Right lobe of liver (tissue), 6 donors: ENCODE data around the gene ZSWIM2. TPM values are rescaled to one million over a fixed set of nuclear protein-coding genes. Genes with fewer than 3 reads are reported as not detected.

Experiments
- ATAC-seq, 4 donors: fragments of 200-7000 bp; cut with Tn5 transposase; one replicate each; pipeline ENCODE4 v1.9.1; 2020; ENCODE audit warnings: mild to moderate bottlenecking in 4 of 4, moderate library complexity in 4 of 4
- DNase-seq, 3 donors: peaks; one replicate each; pipeline ENCODE4 v3.0.0-alpha.2; 2020
- H3K27ac ChIP-seq, 3 donors: fragments of 200-600 bp; one replicate each; pipeline ENCODE4 v1.8.0; 2022
- H3K27me3 ChIP-seq, 2 donors: fragments of 200-600 bp; one replicate each; pipeline ENCODE4 v1.8.0; 2022
- H3K36me3 ChIP-seq, 4 donors: fragments of 200-600 bp; sonication (generic) in 1 of 4; one replicate each; pipeline versions ENCODE4 v1.5.1 to v1.8.0; 2017 to 2022; ENCODE audit warnings: control low read depth in 1 of 4
- H3K4me1 ChIP-seq, 4 donors: fragments of 200-600 bp; sonication (generic) in 1 of 4; one replicate each; pipeline versions ENCODE4 v1.5.1 to v1.8.0; 2017 to 2022; ENCODE audit warnings: control low read depth in 1 of 4
- H3K4me3 ChIP-seq, 3 donors: fragments of 200-600 bp; one replicate each; pipeline ENCODE4 v1.8.0; 2022
- H3K9me3 ChIP-seq, 4 donors: fragments of 200-600 bp; sonication (generic) in 1 of 4; one replicate each; pipeline versions ENCODE4 v1.5.1 to v1.8.0; 2017 to 2022; ENCODE audit warnings: control low read depth in 1 of 4
- POLR2A ChIP-seq: fragments of 450-650 bp; IDR thresholded peaks from one replicate; pipeline ENCODE4 v1.6.1; 2017; ENCODE audit warnings: antibody characterized with exemption, mild to moderate bottlenecking
- WGBS: methylation state at CpG from one replicate; pipeline ENCODE4 v1.1.6; 2018; ENCODE audit warnings: low coverage, low lambda C conversion rate; ENCODE audit not compliant: insufficient coverage; ENCODE audit errors: missing lambda C conversion rate; 5-methylcytosine and 5-hydroxymethylcytosine counted together
- intact Hi-C, 2 donors: fragments of 100-400 bp; cut with DNase I; formaldehyde crosslinking; loops; one replicate each; pipeline versions ENCODE4 v1.11.2 to v1.14.1; 2022
- total RNA-seq, 6 experiments: library from RNA; depleted of rRNA in 2 of 6; stranded (reverse); fragments of >200 nt in 2 of 6; fragmentation: NEBNext Ultra II Directional in 3 of 6; extraction: Animal tissue kit (Norgen Biotek cat#: 25700) in 3 of 6; gene quantifications; one replicate each; pipeline versions ENCODE4 v1.1.0 to v1.2.4, GENCODE V29; 2016 to 2023
- TF ChIP-seq, protein P1 (sequence below), 4 donors: fragments of 200-600 bp in 3 of 4; fragments of 450-650 bp in 1 of 4; IDR thresholded peaks; one replicate each; pipeline versions ENCODE4 v1.5.1 to v1.8.0; 2016 to 2022; ENCODE audit warnings: antibody characterized with exemption in 4 of 4, mild to moderate bottlenecking in 2 of 4
- donor health status: DM: no; HTN: yes; CAD: no.
- donor health status: DM: no; HTN: no; CAD: no.
- donor health status: DM: no; HTN: no; CAD: no.
- donor health status: DM: no; HTN: yes; CAD: no.
- donor health status: DM: no; HTN: yes; CAD: no.

The ZSWIM2 gene
- total RNA-seq, 6 experiments from 2014 or later: not detected

DNA sequence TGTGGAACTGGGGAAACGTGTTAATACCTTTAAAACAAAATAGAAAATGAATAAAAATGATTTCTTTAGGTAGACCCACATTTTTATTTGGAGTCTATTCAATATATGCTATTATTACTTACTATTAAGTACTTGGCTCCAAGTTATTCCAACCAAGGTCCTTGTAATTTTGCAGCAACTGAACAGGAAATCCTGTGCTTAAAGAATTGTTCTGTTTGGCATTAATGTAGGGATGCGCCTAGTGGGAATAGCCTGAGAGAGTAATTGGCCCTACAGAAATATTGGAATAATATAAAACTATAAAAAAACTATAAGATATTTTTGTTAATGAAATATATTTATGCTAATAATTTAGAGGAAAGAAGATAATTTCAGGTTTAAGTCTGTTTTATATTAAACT, 22.9 kb upstream of the ZSWIM2 start:
- TF ChIP-seq, protein P1, sequence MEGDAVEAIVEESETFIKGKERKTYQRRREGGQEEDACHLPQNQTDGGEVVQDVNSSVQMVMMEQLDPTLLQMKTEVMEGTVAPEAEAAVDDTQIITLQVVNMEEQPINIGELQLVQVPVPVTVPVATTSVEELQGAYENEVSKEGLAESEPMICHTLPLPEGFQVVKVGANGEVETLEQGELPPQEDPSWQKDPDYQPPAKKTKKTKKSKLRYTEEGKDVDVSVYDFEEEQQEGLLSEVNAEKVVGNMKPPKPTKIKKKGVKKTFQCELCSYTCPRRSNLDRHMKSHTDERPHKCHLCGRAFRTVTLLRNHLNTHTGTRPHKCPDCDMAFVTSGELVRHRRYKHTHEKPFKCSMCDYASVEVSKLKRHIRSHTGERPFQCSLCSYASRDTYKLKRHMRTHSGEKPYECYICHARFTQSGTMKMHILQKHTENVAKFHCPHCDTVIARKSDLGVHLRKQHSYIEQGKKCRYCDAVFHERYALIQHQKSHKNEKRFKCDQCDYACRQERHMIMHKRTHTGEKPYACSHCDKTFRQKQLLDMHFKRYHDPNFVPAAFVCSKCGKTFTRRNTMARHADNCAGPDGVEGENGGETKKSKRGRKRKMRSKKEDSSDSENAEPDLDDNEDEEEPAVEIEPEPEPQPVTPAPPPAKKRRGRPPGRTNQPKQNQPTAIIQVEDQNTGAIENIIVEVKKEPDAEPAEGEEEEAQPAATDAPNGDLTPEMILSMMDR (IDR thresholded peaks at IDR 0.05): no peak
- no peak for TF ChIP-seq POLR2A
- Histone ChIP-seq H3K4me3 (no peak overlapping the region), H3K27ac (no peak overlapping the region), H3K4me1 (no peaks in the 10 kb centered on the region), H3K9me3 (no peaks in the 10 kb centered on the region), H3K36me3 (no peaks in the 10 kb centered on the region), H3K27me3 (no peaks in the 10 kb centered on the region)
- no peak for DNase-seq
- no peak for ATAC-seq
- intact Hi-C loops: no loop called here
- 40% methylated on average over 2 of the region's 2 CpGs for WGBS

DNA sequence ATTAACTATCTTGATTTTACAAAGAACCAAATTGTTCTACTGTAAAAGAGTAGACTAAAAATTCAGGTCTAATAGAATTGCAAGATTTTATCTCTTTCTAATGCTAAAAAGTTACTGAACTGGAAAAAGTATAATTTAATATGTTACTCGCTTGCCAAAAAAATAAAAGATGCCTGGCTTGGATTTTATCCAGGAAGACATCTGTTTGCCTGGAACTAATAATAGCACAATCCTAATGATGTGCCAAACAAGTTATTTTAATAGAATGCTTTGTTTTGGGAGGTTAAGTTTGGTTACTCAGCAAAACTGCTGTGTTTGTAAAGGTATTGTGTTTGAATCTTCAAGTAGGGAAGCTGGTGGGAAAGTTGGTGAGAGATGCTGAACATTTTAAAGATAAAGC, 19.4 kb upstream of the ZSWIM2 start:
- WGBS: 41% methylated on average over 1 of the region's 1 CpG
- no peaks in the 10 kb centered on the region for H3K36me3 ChIP-seq
- DNase-seq (no peak), ATAC-seq (no peak)
- no peak overlapping the region for H3K4me3 ChIP-seq
- no peak for TF ChIP-seq POLR2A
- TF ChIP-seq, protein P1 (IDR thresholded peaks at IDR 0.05): no peak
- no peaks in the 10 kb centered on the region for H3K27me3 ChIP-seq
- H3K9me3 ChIP-seq: no peaks in the 10 kb centered on the region
- H3K27ac ChIP-seq: no peak overlapping the region
- no peaks in the 10 kb centered on the region for H3K4me1 ChIP-seq
- intact Hi-C loops: loop anchor here in 1 of 2 donors (10.0 kb wide), 1 partner anchor 586 kb away; no protein-coding TSS in a partner anchor

DNA sequence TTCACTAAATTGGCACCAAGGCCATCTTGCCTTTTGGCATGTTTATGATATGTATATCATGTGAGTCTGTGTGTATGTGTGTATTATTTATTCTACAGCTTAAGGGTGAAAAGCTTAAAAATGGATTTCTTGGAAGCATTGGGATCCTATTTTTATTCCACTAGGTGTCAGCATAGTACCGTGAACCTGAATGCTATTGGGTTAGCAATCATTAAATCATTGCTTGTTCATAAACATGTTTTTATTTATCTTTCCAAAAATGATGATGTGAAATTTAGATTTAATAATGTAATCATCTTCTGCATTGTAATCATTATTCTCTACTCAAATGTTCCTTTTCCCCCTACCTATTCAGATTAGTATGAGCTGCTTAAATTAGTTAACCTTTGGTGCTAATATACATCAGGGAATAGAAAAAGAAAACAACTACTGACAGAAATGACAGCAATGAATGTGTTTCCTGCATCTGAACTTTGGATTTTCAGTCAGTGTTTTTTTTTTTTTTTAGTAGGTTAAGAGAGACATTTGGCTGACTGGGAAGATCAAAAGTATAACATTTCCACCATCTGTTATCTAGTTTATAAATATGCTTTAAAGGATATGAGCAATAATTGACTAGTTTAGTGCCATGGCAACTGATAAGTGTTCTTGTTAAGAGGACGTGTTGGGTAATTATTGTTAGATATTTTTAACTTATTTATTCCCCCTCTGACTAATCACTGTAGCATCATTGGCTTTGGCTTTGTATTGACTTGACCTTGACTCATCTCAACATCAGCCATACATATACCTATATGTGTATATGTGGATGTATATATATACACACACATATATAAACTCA, 14.1 kb upstream of the ZSWIM2 start:
- ATAC-seq: peak; percentile 58 to 70 (median 62)
- Histone ChIP-seq H3K4me1 (no peaks in the 10 kb centered on the region), H3K36me3 (no peaks in the 10 kb centered on the region), H3K27me3 (no peaks in the 10 kb centered on the region), H3K4me3 (no peak overlapping the region), H3K9me3 (no peaks in the 10 kb centered on the region), H3K27ac (no peak overlapping the region)
- WGBS: 0% methylated on average over 2 of the region's 2 CpGs
- no peak for TF ChIP-seq POLR2A
- TF ChIP-seq, protein P1 (IDR thresholded peaks at IDR 0.05): peak; percentile 61 to 77 (median 74)
- intact Hi-C loops: loop anchor here in 1 of 2 donors (10.0 kb wide), 1 partner anchor 592 kb away; no protein-coding TSS in a partner anchor
- DNase-seq: no peak

DNA sequence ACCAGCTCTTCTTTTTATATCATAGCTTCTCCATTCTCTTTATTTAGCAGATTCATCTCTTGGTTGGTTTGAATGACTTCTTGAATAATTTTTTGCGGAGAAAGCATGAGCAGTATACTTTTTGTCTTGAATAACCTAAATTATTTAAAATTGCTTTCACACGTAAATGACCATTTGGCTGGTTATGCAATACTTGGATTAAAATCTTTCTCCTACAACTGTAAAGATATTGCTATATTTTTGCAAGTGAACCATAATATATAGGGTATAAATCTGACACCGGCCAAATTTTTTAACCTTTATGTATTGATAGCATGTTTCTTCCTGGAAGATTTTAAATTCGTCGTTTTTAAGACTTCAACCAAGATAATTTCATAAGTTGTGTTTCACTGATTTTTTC, 6.2 kb upstream of the ZSWIM2 start:
- Histone ChIP-seq H3K9me3 (no peaks in the 10 kb centered on the region), H3K27ac (no peak overlapping the region), H3K4me3 (no peak overlapping the region), H3K27me3 (no peaks in the 10 kb centered on the region), H3K4me1 (no peaks in the 10 kb centered on the region), H3K36me3 (no peaks in the 10 kb centered on the region)
- TF ChIP-seq POLR2A: no peak
- intact Hi-C loops: no loop called here
- DNase-seq: no peak
- 72% methylated on average over 5 of the region's 5 CpGs for WGBS
- no peak for ATAC-seq

DNA sequence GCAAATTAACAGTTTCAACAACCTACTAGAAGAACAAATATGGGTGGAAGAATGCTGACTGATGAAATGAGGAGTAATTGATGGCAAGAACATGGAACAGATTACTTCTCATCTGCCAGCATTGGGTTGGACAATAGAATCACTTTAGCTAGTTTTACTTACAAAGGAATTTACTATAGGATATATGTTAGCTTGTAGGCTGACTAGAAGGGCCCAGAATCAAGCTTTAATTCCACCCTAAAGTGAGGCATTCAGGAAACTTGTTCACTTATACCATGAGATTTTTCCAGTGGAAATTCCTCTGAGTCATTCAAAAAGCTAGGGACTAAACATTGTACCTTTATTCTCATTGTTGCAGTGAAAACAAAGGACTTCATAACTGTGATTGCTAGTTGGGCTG, 5.0 kb upstream of the ZSWIM2 start:
- no peaks in the 10 kb centered on the region for H3K4me1 ChIP-seq
- no peak overlapping the region for H3K27ac ChIP-seq
- DNase-seq (no peak), ATAC-seq (no peak)
- no peak overlapping the region for H3K4me3 ChIP-seq
- intact Hi-C loops: no loop called here
- no peaks in the 10 kb centered on the region for H3K27me3 ChIP-seq
- no peaks in the 10 kb centered on the region for H3K9me3 ChIP-seq
- TF ChIP-seq, protein P1 (IDR thresholded peaks at IDR 0.05): no peak
- no peak for TF ChIP-seq POLR2A
- no peaks in the 10 kb centered on the region for H3K36me3 ChIP-seq
